Gastrocnemius medialis (tissue), 4 donors: ENCODE measurements around the gene B9D2. TPM values are rescaled to one million over a fixed set of nuclear protein-coding genes. Genes with fewer than 3 reads are reported as not detected.

ENCODE experiments used
- ATAC-seq, 2 donors: fragments of 150-250 bp; one replicate each; pipeline ENCODE4 v1.9.1; 2016
- DNase-seq, 2 donors: peaks; one replicate each; pipeline ENCODE4 v3.0.0-alpha.2; 2019
- H3K27ac ChIP-seq, 4 donors: fragments of 200-600 bp; sonication (generic); 1 replicate in 1 of 4; 2 replicates in 3 of 4; pipeline ENCODE4 v1.5.1; 2016 to 2018; ENCODE audit warnings: mild to moderate bottlenecking in 2 of 4, moderate library complexity in 1 of 4
- H3K27me3 ChIP-seq, 3 donors: fragments of 200-600 bp; sonication (generic) in 2 of 3; 1 replicate in 1 of 3; 2 replicates in 2 of 3; pipeline versions ENCODE4 v1.5.1 to v1.6.0; 2016 to 2019; ENCODE audit warnings: mild to moderate bottlenecking in 1 of 3, moderate library complexity in 1 of 3
- H3K36me3 ChIP-seq, 2 donors: fragments of 200-600 bp; sonication (generic) in 1 of 2; one replicate each; pipeline ENCODE4 v1.5.1; 2017 to 2018
- H3K4me1 ChIP-seq, 2 donors: fragments of 200-600 bp; sonication (generic) in 1 of 2; one replicate each; pipeline ENCODE4 v1.5.1; 2016 to 2017; ENCODE audit warnings: mild to moderate bottlenecking in 2 of 2
- H3K4me3 ChIP-seq, 4 donors: fragments of 200-600 bp; sonication (generic) in 3 of 4; 1 replicate in 1 of 4; 2 replicates in 3 of 4; pipeline ENCODE4 v1.5.1; 2016 to 2019; ENCODE audit warnings: mild to moderate bottlenecking in 2 of 4
- H3K9me3 ChIP-seq, 3 donors: fragments of 200-600 bp; sonication (generic) in 2 of 3; 1 replicate in 1 of 3; 2 replicates in 2 of 3; pipeline ENCODE4 v1.5.1; 2016 to 2019
- POLR2A ChIP-seq, 2 donors: fragments of 450-650 bp; IDR thresholded peaks; one replicate each; pipeline ENCODE4 v1.6.1; 2017; ENCODE audit warnings: antibody characterized with exemption in 2 of 2, mild to moderate bottlenecking in 2 of 2, moderate library complexity in 2 of 2
- in situ Hi-C, 4 donors: fragments of 200-750 bp; cut with MboI; loops; one replicate each; pipeline versions ENCODE4 v1.15.0 to v1.8.0; 2017; ENCODE audit warnings: low sequenced_read_pairs in 4 of 4
- intact Hi-C: fragments of 100-400 bp; cut with DNase I; formaldehyde crosslinking; loops from one replicate; pipeline ENCODE4 v1.15.1; 2023; ENCODE audit warnings: low total_unique reads
- total RNA-seq, 4 donors: library from RNA; depleted of rRNA; stranded (reverse); fragments of >200 nt; gene quantifications; one replicate each; pipeline versions ENCODE4 v1.1.0 to v1.2.3, GENCODE V29; 2016
- TF ChIP-seq, protein P1 (sequence below), 5 experiments: fragments of 450-650 bp in 3 of 5; fragments of 200-600 bp in 2 of 5; sonication (generic) in 2 of 5; IDR thresholded peaks in 4 of 5; conservative IDR thresholded peaks in 1 of 5; 1 replicate in 4 of 5; 2 replicates in 1 of 5; pipeline ENCODE4 v1.5.1; 2016 to 2019; ENCODE audit warnings: antibody characterized with exemption in 5 of 5, mild to moderate bottlenecking in 3 of 5, moderate library complexity in 3 of 5

The B9D2 gene
- total RNA-seq, 4 donors from 2014 or later, result 2.6 to 6.9 (median 4.5) TPM

- Histone ChIP-seq H3K27me3 (no peaks in the 10 kb centered on the region), H3K27ac (peak overlapping the region in 2 of 4 donors; percentile 35 to 46), H3K9me3 (no peaks in the 10 kb centered on the region), H3K4me3 (no peak overlapping the region), H3K4me1 (peaks cover 33 to 48% of the 10 kb centered on the region in 2 donors), H3K36me3 (peaks cover 0 to 4% of the 10 kb centered on the region in 2 donors)
- TF ChIP-seq POLR2A (IDR thresholded peaks at IDR 0.05), result no peak
- TF ChIP-seq, protein P1, sequence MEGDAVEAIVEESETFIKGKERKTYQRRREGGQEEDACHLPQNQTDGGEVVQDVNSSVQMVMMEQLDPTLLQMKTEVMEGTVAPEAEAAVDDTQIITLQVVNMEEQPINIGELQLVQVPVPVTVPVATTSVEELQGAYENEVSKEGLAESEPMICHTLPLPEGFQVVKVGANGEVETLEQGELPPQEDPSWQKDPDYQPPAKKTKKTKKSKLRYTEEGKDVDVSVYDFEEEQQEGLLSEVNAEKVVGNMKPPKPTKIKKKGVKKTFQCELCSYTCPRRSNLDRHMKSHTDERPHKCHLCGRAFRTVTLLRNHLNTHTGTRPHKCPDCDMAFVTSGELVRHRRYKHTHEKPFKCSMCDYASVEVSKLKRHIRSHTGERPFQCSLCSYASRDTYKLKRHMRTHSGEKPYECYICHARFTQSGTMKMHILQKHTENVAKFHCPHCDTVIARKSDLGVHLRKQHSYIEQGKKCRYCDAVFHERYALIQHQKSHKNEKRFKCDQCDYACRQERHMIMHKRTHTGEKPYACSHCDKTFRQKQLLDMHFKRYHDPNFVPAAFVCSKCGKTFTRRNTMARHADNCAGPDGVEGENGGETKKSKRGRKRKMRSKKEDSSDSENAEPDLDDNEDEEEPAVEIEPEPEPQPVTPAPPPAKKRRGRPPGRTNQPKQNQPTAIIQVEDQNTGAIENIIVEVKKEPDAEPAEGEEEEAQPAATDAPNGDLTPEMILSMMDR (IDR thresholded peaks at IDR 0.05 in 4 of 5, conservative IDR thresholded peaks at IDR 0.05 in 1 of 5), result no peak
- in situ Hi-C loops, result no loop called here
- intact Hi-C loops, result no loop called here
- DNase-seq, result no peak
- no peak for ATAC-seq
These were observed 41.8 kb upstream of the B9D2 start for GRCh38 chr19:41405776-41406175.

GRCh38 chr19:41403181-41403970 is 39.4 kb upstream of the B9D2 start:
- in situ Hi-C loops (no loop called here), intact Hi-C loops (no loop called here)
- no peaks in the 10 kb centered on the region for H3K9me3 ChIP-seq
- no peak for TF ChIP-seq POLR2A (IDR thresholded peaks at IDR 0.05)
- TF ChIP-seq, protein P1 (IDR thresholded peaks at IDR 0.05 in 4 of 5, conservative IDR thresholded peaks at IDR 0.05 in 1 of 5), result no peak
- H3K27me3 ChIP-seq, result no peaks in the 10 kb centered on the region
- H3K36me3 ChIP-seq, result no peaks in the 10 kb centered on the region
- H3K4me1 ChIP-seq, result peaks cover 25 to 37% of the 10 kb centered on the region in 2 donors
- DNase-seq (no peak), ATAC-seq (no peak)
- peak overlapping the region; percentile 11 to 39 (median 20) for H3K27ac ChIP-seq
- H3K4me3 ChIP-seq, result no peak overlapping the region

DNA sequence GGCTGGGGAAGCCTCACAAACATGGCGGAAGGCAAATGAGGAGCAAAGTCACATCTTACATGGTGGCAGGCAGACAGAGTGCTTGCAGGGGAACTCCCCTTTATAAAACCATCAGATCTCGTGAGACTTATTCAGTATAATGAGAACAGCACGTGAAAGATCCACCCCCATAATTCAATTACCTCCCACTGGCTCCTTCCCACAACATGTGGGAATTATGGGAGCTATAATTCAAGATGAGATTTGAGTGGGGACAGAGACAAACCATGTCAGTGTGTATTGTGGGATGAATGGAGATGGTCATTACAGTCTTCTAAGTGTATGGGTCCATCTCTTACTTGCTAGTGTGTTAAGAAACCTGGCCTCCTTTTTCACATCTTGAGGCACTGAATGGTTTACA is 38.1 kb upstream of the B9D2 start:
- DNase-seq, result no peak
- Histone ChIP-seq H3K27me3 (no peaks in the 10 kb centered on the region), H3K4me1 (peaks cover 27% of the 10 kb centered on the region in 2 donors), H3K4me3 (no peak overlapping the region), H3K27ac (peak overlapping the region in 2 of 4 donors; percentile 3 to 49), H3K36me3 (no peaks in the 10 kb centered on the region), H3K9me3 (no peaks in the 10 kb centered on the region)
- intact Hi-C loops, result no loop called here
- TF ChIP-seq POLR2A (IDR thresholded peaks at IDR 0.05), result no peak
- TF ChIP-seq, protein P1 (IDR thresholded peaks at IDR 0.05 in 4 of 5, conservative IDR thresholded peaks at IDR 0.05 in 1 of 5), result no peak
- no peak for ATAC-seq
- in situ Hi-C loops, result no loop called here

DNA sequence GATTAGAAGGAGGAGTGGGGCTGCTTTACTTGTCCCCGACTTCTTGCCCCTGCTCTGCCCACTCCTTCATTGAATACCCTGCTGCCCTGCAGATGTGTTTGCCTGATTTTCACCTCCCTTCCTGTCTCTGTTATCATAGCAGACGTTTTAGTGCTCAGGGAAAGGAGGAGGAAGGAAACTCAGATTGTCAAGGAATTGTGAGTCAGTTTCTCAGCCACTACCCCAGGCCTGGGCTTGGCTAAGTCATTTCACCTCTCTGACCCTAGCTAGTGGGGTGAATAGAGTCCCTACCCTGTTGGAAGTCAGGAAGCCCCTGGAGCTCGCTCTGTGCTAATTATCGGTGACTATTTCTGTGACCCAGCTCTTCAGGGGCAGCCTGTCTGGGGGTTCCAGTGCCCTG is 37.5 kb upstream of the B9D2 start:
- in situ Hi-C loops (no loop called here), intact Hi-C loops (no loop called here)
- no peak for DNase-seq
- Histone ChIP-seq H3K36me3 (no peaks in the 10 kb centered on the region), H3K4me1 (peaks cover 28 to 32% of the 10 kb centered on the region in 2 donors), H3K27ac (peak overlapping the region in 2 of 4 donors; percentile 3 to 49), H3K27me3 (no peaks in the 10 kb centered on the region), H3K9me3 (no peaks in the 10 kb centered on the region), H3K4me3 (no peak overlapping the region)
- no peak for ATAC-seq
- TF ChIP-seq POLR2A (IDR thresholded peaks at IDR 0.05), result no peak
- TF ChIP-seq, protein P1 (IDR thresholded peaks at IDR 0.05 in 4 of 5, conservative IDR thresholded peaks at IDR 0.05 in 1 of 5), result no peak
